HepG2 (cell line): ENCODE data around the gene PAK1. TPM values are rescaled to one million over a fixed set of nuclear protein-coding genes. Genes with fewer than 3 reads are reported as not detected.

Experiments
- ATAC-seq: fragments of 200-7000 bp; cut with Tn5 transposase; 3 replicates; pipeline ENCODE4 v1.9.1; 2020; ENCODE audit warnings: mild to moderate bottlenecking, moderate library complexity
- BruUV-seq: library from RNA; stranded (reverse); fragments of 400-500 nt; replicated peaks from 2 replicates; lab custom pipeline; 2021; lab: Mats Ljungman, UMichigan
- CTCF ChIA-PET: fragments of 300-600 bp; formaldehyde crosslinking; extraction: SDS; loops from one replicate; lab custom pipeline; 2021; ENCODE audit warnings: low total read pairs, inconsistent platforms, low intra/inter-chr PET ratio; lab: Yijun Ruan, JAX
- POLR2A ChIA-PET: fragments of 350-600 bp; sonication (Branson Sonifier 250); formaldehyde crosslinking; loops from one replicate; lab custom pipeline; 2020; ENCODE audit warnings: antibody characterized with exemption, inconsistent platforms; lab: Yijun Ruan, JAX
- DNase-seq: peaks from one replicate; pipeline ENCODE4 v3.0.0-alpha.2; 2015; ENCODE audit warnings: low spot score
- FAIRE-seq: peaks from 3 replicates; lab custom pipeline; 2011; peaks lifted over from hg19 to GRCh38; lab: Jason Lieb, UNC
- H2AFZ ChIP-seq: one replicate; pipeline ENCODE4 v1.6.1; 2011; ENCODE audit warnings: low read length, inconsistent platforms
- H3K27ac ChIP-seq: fragments of 300-600 bp; 3 replicates; pipeline ENCODE4 v1.8.0; 2011; ENCODE audit warnings: mixed run types, mild to moderate bottlenecking, mixed read lengths, low read length, inconsistent platforms; ENCODE audit not compliant: insufficient read depth; ENCODE audit errors: extremely low read length
- H3K27me3 ChIP-seq, 2 experiments: fragments of 200-600 bp in 1 of 2; 2 replicates in 1 of 2; 3 replicates in 1 of 2; pipeline versions ENCODE4 v1.6.0 to v1.8.0; 2011; ENCODE audit warnings: low read length in 2 of 2, mild to moderate bottlenecking in 2 of 2, moderate library complexity in 2 of 2, inconsistent platforms in 1 of 2; ENCODE audit not compliant: insufficient read depth in 2 of 2, control insufficient read depth in 1 of 2
- H3K36me3 ChIP-seq, 2 experiments: fragments of 200-600 bp in 1 of 2; replicated peaks in 1 of 2; 2 replicates in 1 of 2; 3 replicates in 1 of 2; pipeline versions ENCODE4 v1.5.1 to v1.8.0; 2011; ENCODE audit warnings: low read length in 2 of 2, inconsistent platforms in 1 of 2; ENCODE audit not compliant: insufficient read depth in 2 of 2, control insufficient read depth in 1 of 2
- H3K4me1 ChIP-seq: 2 replicates; pipeline ENCODE4 v1.5.1; 2012; ENCODE audit warnings: low read length, inconsistent platforms; ENCODE audit not compliant: insufficient read depth
- H3K4me2 ChIP-seq: 2 replicates; pipeline ENCODE4 v1.6.0; 2011; ENCODE audit warnings: low read depth, low read length, inconsistent platforms
- H3K4me3 ChIP-seq, 3 experiments: fragments of 200-600 bp in 1 of 3; sonication (generic), shearing (Covaris generic) in 1 of 3; replicated peaks in 1 of 3; 2 replicates each; pipeline ENCODE4 v1.5.1; 2011 to 2016; ENCODE audit warnings: low read length in 3 of 3, inconsistent platforms in 2 of 3, low read depth in 2 of 3, mild to moderate bottlenecking in 2 of 3, control low read depth in 1 of 3, mixed read lengths in 1 of 3; ENCODE audit not compliant: insufficient read depth in 1 of 3
- H3K79me2 ChIP-seq: one replicate; pipeline ENCODE4 v1.6.1; 2011; ENCODE audit warnings: low read length, inconsistent platforms; ENCODE audit not compliant: insufficient read depth
- H3K9ac ChIP-seq: 2 replicates; pipeline ENCODE4 v1.6.0; 2011; ENCODE audit warnings: mild to moderate bottlenecking, low read depth, low read length, inconsistent platforms; ENCODE audit not compliant: insufficient read depth
- H3K9me3 ChIP-seq: 2 replicates; pipeline ENCODE4 v1.5.1; 2012; ENCODE audit warnings: mild to moderate bottlenecking, low read length
- H4K20me1 ChIP-seq: 2 replicates; pipeline ENCODE4 v1.6.0; 2011; ENCODE audit warnings: inconsistent platforms, mild to moderate bottlenecking, low read length, moderate library complexity; ENCODE audit not compliant: insufficient read depth
- ATF2 ChIP-seq: sonication (generic); formaldehyde crosslinking; IDR thresholded peaks from 2 replicates; pipeline ENCODE4 v1.4.0; 2020; ENCODE audit warnings: missing genetic modification reagents
- PBX3 ChIP-seq: sonication (generic); formaldehyde crosslinking; IDR thresholded peaks from 2 replicates; pipeline ENCODE4 v1.8.1; 2023; ENCODE audit warnings: missing genetic modification reagents, inconsistent platforms, borderline replicate concordance
- PCBP2 ChIP-seq: fragments of 200-400 bp; formaldehyde crosslinking; optimal IDR thresholded peaks from 2 replicates; pipeline ENCODE3; 2018; ENCODE audit warnings: low read length, low read depth; ENCODE audit not compliant: poor library complexity, severe bottlenecking
- PRDM10 ChIP-seq: sonication (generic); formaldehyde crosslinking; IDR thresholded peaks from 2 replicates; pipeline ENCODE4 v1.4.0; 2020; ENCODE audit warnings: low read depth, missing genetic modification reagents
- STAT5B ChIP-seq: sonication (generic); formaldehyde crosslinking; IDR thresholded peaks from 2 replicates; pipeline ENCODE4 v1.4.0; 2020; ENCODE audit warnings: missing genetic modification reagents
- ZMAT5 ChIP-seq: sonication (generic); formaldehyde crosslinking; IDR thresholded peaks from 2 replicates; pipeline ENCODE4 v1.5.0; 2020; ENCODE audit warnings: mild to moderate bottlenecking, low read depth, missing genetic modification reagents, borderline replicate concordance
- ZNF383 ChIP-seq: sonication (generic); formaldehyde crosslinking; IDR thresholded peaks from 2 replicates; pipeline ENCODE4 v1.4.0; 2020; ENCODE audit warnings: missing genetic modification reagents, mild to moderate bottlenecking, borderline replicate concordance
- ZNF430 ChIP-seq: sonication (generic); formaldehyde crosslinking; IDR thresholded peaks from 2 replicates; pipeline ENCODE4 v1.9.0; 2021; ENCODE audit warnings: mild to moderate bottlenecking, missing genetic modification reagents
- ZNF496 ChIP-seq: sonication (generic); formaldehyde crosslinking; IDR thresholded peaks from 2 replicates; pipeline ENCODE4 v1.8.1; 2023; ENCODE audit warnings: mild to moderate bottlenecking, moderate library complexity, missing genetic modification reagents; ENCODE audit not compliant: insufficient replicate concordance
- ZNF644 ChIP-seq: IDR thresholded peaks from 2 replicates; pipeline ENCODE4 v1.6.1; 2016; ENCODE audit warnings: low read depth
- ZNF775 ChIP-seq: sonication (generic); formaldehyde crosslinking; IDR thresholded peaks from 2 replicates; pipeline ENCODE4 v1.4.0; 2020; ENCODE audit warnings: missing genetic modification reagents, mild to moderate bottlenecking, moderate library complexity, borderline replicate concordance
- ZNF800 ChIP-seq: sonication (generic); formaldehyde crosslinking; IDR thresholded peaks from 2 replicates; pipeline ENCODE4 v1.4.0; 2020; ENCODE audit warnings: missing genetic modification reagents
- WGBS: methylation state at CpG from one replicate; pipeline ENCODE4 v1.1.6; 2017; ENCODE audit warnings: low lambda C conversion rate; 5-methylcytosine and 5-hydroxymethylcytosine counted together
- in situ Hi-C: cut with HindIII; loops from 2 replicates; pipeline ENCODE4 v1.10.0; 2017; ENCODE audit warnings: low pct_unique_long_range_greater_than_20kb; ENCODE audit not compliant: extremely low pct_ligation_motif_present
- intact Hi-C: fragments of 100-400 bp; cut with micrococcal nuclease; formaldehyde crosslinking; loops from one replicate; pipeline ENCODE4 v1.10.0; 2022; ENCODE audit not compliant: unreplicated experiment
- polyA plus RNA-seq, 8 experiments: library from polyadenylated mRNA; depleted of rRNA in 3 of 8; stranded (reverse) in 7 of 8; unstranded in 1 of 8; fragments of >200 nt; fragmentation: Illumina TruSeq in 4 of 8; extraction: Trizol in 4 of 8; gene quantifications; 2 replicates each; pipeline versions ENCODE4 v1.2.1 to v1.2.3, GENCODE V29; 2011 to 2016; ENCODE audit warnings: low read depth in 4 of 8, missing spikeins in 1 of 8, mixed read lengths in 1 of 8; ENCODE audit not compliant: insufficient read depth in 1 of 8
- total RNA-seq, 5 experiments: library from RNA; depleted of rRNA; stranded (reverse); fragments of >200 nt; fragmentation: Illumina TruSeq; extraction: Trizol; gene quantifications; 2 replicates each; pipeline ENCODE4 v1.2.3, GENCODE V29; 2016; ENCODE audit warnings: low read depth in 1 of 5

The PAK1 gene
- total and polyA plus RNA-seq, 2 of the 13 experiments (the other 11 are each of a cell fraction or from before 2014, with no cell fraction given): 1.5 to 4.3 TPM

- no peak for ATAC-seq
- POLR2A ChIA-PET: no interaction called here
- TF ChIP-seq ZMAT5: no peak
- TF ChIP-seq ZNF800 (CRISPR knock-in tag): no peak
- no peak for TF ChIP-seq ZNF383 (CRISPR knock-in tag)
- no peak for TF ChIP-seq ZNF775 (CRISPR knock-in tag)
- TF ChIP-seq PBX3 (CRISPR knock-in tag): no peak
- TF ChIP-seq PCBP2: no peak
- TF ChIP-seq STAT5B (CRISPR knock-in tag): no peak
- no peak for TF ChIP-seq ATF2 (CRISPR knock-in tag)
- no peak for TF ChIP-seq ZNF496 (CRISPR knock-in tag)
- TF ChIP-seq ZNF644: no peak
- no peak for TF ChIP-seq ZNF430
- TF ChIP-seq PRDM10: no peak
- in situ Hi-C loops (no loop called here), intact Hi-C loops (loop anchor here (5.0 kb wide), 1 partner anchor 76 kb away; no protein-coding TSS in a partner anchor)
- Histone ChIP-seq H3K4me3 (no peak overlapping the region), H2AFZ (no peak overlapping the region), H3K27me3 (peaks cover 1 to 24% of the 10 kb centered on the region in 2 experiments; a peak in 2 of 5 replicates), H3K4me1 (peaks cover 40% of the 10 kb centered on the region), H3K27ac (no peak overlapping the region), H3K79me2 (no peaks in the 10 kb centered on the region), H3K9ac (no peak overlapping the region), H3K36me3 (no peaks in the 10 kb centered on the region), H4K20me1 (no peaks in the 10 kb centered on the region), H3K4me2 (no peak overlapping the region), H3K9me3 (no peaks in the 10 kb centered on the region)
- CTCF ChIA-PET: no interaction called here
- no peak for FAIRE-seq
- no peak for DNase-seq
- no TSS peak for BruUV-seq
- WGBS: 60% methylated on average over 5 of the region's 5 CpGs
These were observed 2.9 kb downstream of the PAK1 start for GRCh38 chr11:77470971-77471370.
